Measurements from ENCODE around the gene PPP1R14C.
"Not testable (repeated sequence)": the region's sequence is repeated elsewhere in the genome, so short reads cannot be mapped to it uniquely, and the experiment has no call there.

The PPP1R14C gene

GRCh38 chr6:150183966-150184365 lies 41.1 kb downstream of the PPP1R14C start:
- H3K27ac ChIP-seq (ENCODE audit: low read depth, low read length), result no peak overlapping the region
- no peaks in the 10 kb centered on the region for H3K9me3 ChIP-seq (ENCODE audit: low read length)
- H3K4me3 ChIP-seq (ENCODE audit: low read depth in 1 of 2, low read length in 2 of 2), result no peak overlapping the region
- no peaks in the 10 kb centered on the region for H3K27me3 ChIP-seq (ENCODE audit: control insufficient read depth in 1 of 2, insufficient read depth in 2 of 2, low read length in 2 of 2)
- H3K4me1 ChIP-seq (ENCODE audit: insufficient read depth, low read length), result no peaks in the 10 kb centered on the region
- H3K9ac ChIP-seq (ENCODE audit: low read length), result no peak overlapping the region
- no peaks in the 10 kb centered on the region for H3K36me3 ChIP-seq (ENCODE audit: insufficient read depth, low read length)

- H3K9ac ChIP-seq (ENCODE audit: low read length), result no peak overlapping the region
- no peak overlapping the region for H3K27ac ChIP-seq (ENCODE audit: low read depth, low read length)
- no peaks in the 10 kb centered on the region for H3K27me3 ChIP-seq (ENCODE audit: control insufficient read depth in 1 of 2, insufficient read depth in 2 of 2, low read length in 2 of 2)
These were observed 42.2 kb downstream of the PPP1R14C start for GRCh38 chr6:150184850-150185731.

GRCh38 chr6:150185732-150186117 lies 42.9 kb downstream of the PPP1R14C start:
- no peaks in the 10 kb centered on the region for H3K27me3 ChIP-seq (ENCODE audit: control insufficient read depth in 1 of 2, insufficient read depth in 2 of 2, low read length in 2 of 2)
- no peak overlapping the region for H3K27ac ChIP-seq (ENCODE audit: low read depth, low read length)
- no peaks in the 10 kb centered on the region for H3K4me1 ChIP-seq (ENCODE audit: insufficient read depth, low read length)
- H3K9me3 ChIP-seq (ENCODE audit: low read length), result no peaks in the 10 kb centered on the region
- H3K36me3 ChIP-seq (ENCODE audit: insufficient read depth, low read length), result no peaks in the 10 kb centered on the region
- no peak overlapping the region for H3K9ac ChIP-seq (ENCODE audit: low read length)
- H3K4me3 ChIP-seq (ENCODE audit: low read depth in 1 of 2, low read length in 2 of 2), result no peak overlapping the region

More at GRCh38 chr6:150184850-150185731, 42.2 kb downstream of the PPP1R14C start:
- Histone ChIP-seq H3K36me3 (ENCODE audit: insufficient read depth, low read length) (no peaks in the 10 kb centered on the region), H3K4me1 (ENCODE audit: insufficient read depth, low read length) (no peaks in the 10 kb centered on the region), H3K9me3 (ENCODE audit: low read length) (no peaks in the 10 kb centered on the region), H3K4me3 (ENCODE audit: low read depth in 1 of 2, low read length in 2 of 2) (no peak overlapping the region)

- Histone ChIP-seq H3K9me3 (ENCODE audit: low read length) (no peaks in the 10 kb centered on the region), H3K36me3 (ENCODE audit: insufficient read depth, low read length) (no peaks in the 10 kb centered on the region), H3K27me3 (ENCODE audit: control insufficient read depth in 1 of 2, insufficient read depth in 2 of 2, low read length in 2 of 2) (no peaks in the 10 kb centered on the region), H3K27ac (ENCODE audit: low read depth, low read length) (no peak overlapping the region), H3K4me3 (ENCODE audit: low read depth in 1 of 2, low read length in 2 of 2) (no peak overlapping the region), H3K9ac (ENCODE audit: low read length) (no peak overlapping the region), H3K4me1 (ENCODE audit: insufficient read depth, low read length) (no peaks in the 10 kb centered on the region)
These were observed 43.5 kb downstream of the PPP1R14C start for GRCh38 chr6:150186129-150186898.

- not testable (repeated sequence) for H3K27ac ChIP-seq (ENCODE audit: low read depth, low read length); H3K36me3 ChIP-seq (ENCODE audit: insufficient read depth, low read length); H3K9ac ChIP-seq (ENCODE audit: low read length); H3K4me3 ChIP-seq (ENCODE audit: low read depth in 1 of 2, low read length in 2 of 2); H3K27me3 ChIP-seq (ENCODE audit: control insufficient read depth in 1 of 2, insufficient read depth in 2 of 2, low read length in 2 of 2); H3K9me3 ChIP-seq (ENCODE audit: low read length); H3K4me1 ChIP-seq (ENCODE audit: insufficient read depth, low read length)
These were observed 44.6 kb downstream of the PPP1R14C start for GRCh38 chr6:150187433-150187832.

GRCh38 chr6:150189122-150189521 lies 46.3 kb downstream of the PPP1R14C start:
- H3K4me1 ChIP-seq (ENCODE audit: insufficient read depth, low read length), result no peaks in the 10 kb centered on the region
- no peak overlapping the region for H3K4me3 ChIP-seq (ENCODE audit: low read depth in 1 of 2, low read length in 2 of 2)
- H3K9me3 ChIP-seq (ENCODE audit: low read length), result no peaks in the 10 kb centered on the region
- no peak overlapping the region for H3K9ac ChIP-seq (ENCODE audit: low read length)
- H3K27ac ChIP-seq (ENCODE audit: low read depth, low read length), result no peak overlapping the region
- H3K27me3 ChIP-seq (ENCODE audit: control insufficient read depth in 1 of 2, insufficient read depth in 2 of 2, low read length in 2 of 2), result no peaks in the 10 kb centered on the region
- H3K36me3 ChIP-seq (ENCODE audit: insufficient read depth, low read length), result no peaks in the 10 kb centered on the region

GRCh38 chr6:150191809-150192208 lies 49.0 kb downstream of the PPP1R14C start:
- Histone ChIP-seq H3K36me3 (ENCODE audit: insufficient read depth, low read length) (no peaks in the 10 kb centered on the region), H3K9me3 (ENCODE audit: low read length) (no peaks in the 10 kb centered on the region), H3K4me3 (ENCODE audit: low read depth in 1 of 2, low read length in 2 of 2) (no peak overlapping the region), H3K27me3 (ENCODE audit: control insufficient read depth in 1 of 2, insufficient read depth in 2 of 2, low read length in 2 of 2) (no peaks in the 10 kb centered on the region), H3K27ac (ENCODE audit: low read depth, low read length) (no peak overlapping the region), H3K4me1 (ENCODE audit: insufficient read depth, low read length) (peaks cover 7% of the 10 kb centered on the region), H3K9ac (ENCODE audit: low read length) (no peak overlapping the region)

- peaks cover 7% of the 10 kb centered on the region for H3K4me1 ChIP-seq (ENCODE audit: insufficient read depth, low read length)
- no peak overlapping the region for H3K9ac ChIP-seq (ENCODE audit: low read length)
- H3K27me3 ChIP-seq (ENCODE audit: control insufficient read depth in 1 of 2, insufficient read depth in 2 of 2, low read length in 2 of 2), result no peaks in the 10 kb centered on the region
- no peaks in the 10 kb centered on the region for H3K36me3 ChIP-seq (ENCODE audit: insufficient read depth, low read length)
- no peaks in the 10 kb centered on the region for H3K9me3 ChIP-seq (ENCODE audit: low read length)
- H3K27ac ChIP-seq (ENCODE audit: low read depth, low read length), result no peak overlapping the region
- H3K4me3 ChIP-seq (ENCODE audit: low read depth in 1 of 2, low read length in 2 of 2), result no peak overlapping the region
These were observed 51.4 kb downstream of the PPP1R14C start for GRCh38 chr6:150194195-150194594.

GRCh38 chr6:150195996-150196417 lies 53.2 kb downstream of the PPP1R14C start:
- Histone ChIP-seq H3K4me1 (ENCODE audit: insufficient read depth, low read length) (peaks cover 7% of the 10 kb centered on the region), H3K4me3 (ENCODE audit: low read depth in 1 of 2, low read length in 2 of 2) (no peak overlapping the region), H3K36me3 (ENCODE audit: insufficient read depth, low read length) (no peaks in the 10 kb centered on the region), H3K27ac (ENCODE audit: low read depth, low read length) (no peak overlapping the region), H3K27me3 (ENCODE audit: control insufficient read depth in 1 of 2, insufficient read depth in 2 of 2, low read length in 2 of 2) (no peaks in the 10 kb centered on the region), H3K9ac (ENCODE audit: low read length) (no peak overlapping the region), H3K9me3 (ENCODE audit: low read length) (no peaks in the 10 kb centered on the region)

GRCh38 chr6:150196942-150197745 lies 54.3 kb downstream of the PPP1R14C start:
- H3K27ac ChIP-seq (ENCODE audit: low read depth, low read length), result no peak overlapping the region
- H3K4me1 ChIP-seq (ENCODE audit: insufficient read depth, low read length), result peaks cover 7% of the 10 kb centered on the region
- H3K9me3 ChIP-seq (ENCODE audit: low read length), result no peaks in the 10 kb centered on the region
- no peaks in the 10 kb centered on the region for H3K27me3 ChIP-seq (ENCODE audit: control insufficient read depth in 1 of 2, insufficient read depth in 2 of 2, low read length in 2 of 2)
- no peak overlapping the region for H3K4me3 ChIP-seq (ENCODE audit: low read depth in 1 of 2, low read length in 2 of 2)
- no peak overlapping the region for H3K9ac ChIP-seq (ENCODE audit: low read length)
- no peaks in the 10 kb centered on the region for H3K36me3 ChIP-seq (ENCODE audit: insufficient read depth, low read length)

- Histone ChIP-seq H3K9me3 (ENCODE audit: low read length) (no peaks in the 10 kb centered on the region), H3K4me1 (ENCODE audit: insufficient read depth, low read length) (peaks cover 7% of the 10 kb centered on the region), H3K9ac (ENCODE audit: low read length) (no peak overlapping the region), H3K27ac (ENCODE audit: low read depth, low read length) (no peak overlapping the region), H3K4me3 (ENCODE audit: low read depth in 1 of 2, low read length in 2 of 2) (no peak overlapping the region), H3K27me3 (ENCODE audit: control insufficient read depth in 1 of 2, insufficient read depth in 2 of 2, low read length in 2 of 2) (no peaks in the 10 kb centered on the region), H3K36me3 (ENCODE audit: insufficient read depth, low read length) (no peaks in the 10 kb centered on the region)
These were observed 55.7 kb downstream of the PPP1R14C start for GRCh38 chr6:150198532-150198931.
